HFF-Myc (cell line): ENCODE data around the gene ZXDA.

Experiments
- DNase-seq: peaks from one replicate; pipeline ENCODE4 v3.0.0-alpha.2; 2011; ENCODE audit warnings: low read depth; ENCODE audit errors: extremely low read depth
- H3K4me3 ChIP-seq: replicated peaks from 2 replicates; pipeline ENCODE4 v1.5.1; 2011; ENCODE audit warnings: low read depth, mild to moderate bottlenecking, control low read depth, low read length
- CTCF ChIP-seq: IDR thresholded peaks from 2 replicates; pipeline ENCODE4 v1.5.1; 2012; ENCODE audit warnings: mild to moderate bottlenecking, low read depth, low read length, control low read depth; ENCODE audit errors: missing control alignments

Gene ZXDA

GRCh38 chrX:57871463-57871862 lies 38.8 kb downstream of the ZXDA start:
- no peak for TF ChIP-seq CTCF
- H3K4me3 ChIP-seq, result no peak overlapping the region
- DNase-seq, result no peak
